ENCODE measurements around the gene CEP95.

DNA sequence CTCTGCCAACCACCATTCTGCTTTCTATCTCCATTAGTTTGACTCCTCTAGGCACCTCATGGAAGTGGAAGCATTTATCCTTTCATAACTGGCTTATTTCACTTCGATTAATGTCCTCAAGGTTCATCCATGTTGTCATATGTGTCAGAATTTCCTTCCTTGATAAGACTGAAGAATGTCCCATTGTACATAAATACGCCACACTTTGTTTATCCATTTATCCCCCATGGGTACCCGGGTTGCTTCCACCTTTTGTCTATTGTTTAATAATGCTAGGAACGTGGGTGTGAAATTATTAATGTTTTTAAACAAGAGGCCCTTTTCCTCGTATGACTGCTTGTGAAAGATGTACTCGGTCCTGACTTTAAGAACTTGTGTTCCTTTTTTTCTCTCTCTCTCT is 45.0 kb upstream of the CEP95 start:
- TF ChIP-seq, protein P1, sequence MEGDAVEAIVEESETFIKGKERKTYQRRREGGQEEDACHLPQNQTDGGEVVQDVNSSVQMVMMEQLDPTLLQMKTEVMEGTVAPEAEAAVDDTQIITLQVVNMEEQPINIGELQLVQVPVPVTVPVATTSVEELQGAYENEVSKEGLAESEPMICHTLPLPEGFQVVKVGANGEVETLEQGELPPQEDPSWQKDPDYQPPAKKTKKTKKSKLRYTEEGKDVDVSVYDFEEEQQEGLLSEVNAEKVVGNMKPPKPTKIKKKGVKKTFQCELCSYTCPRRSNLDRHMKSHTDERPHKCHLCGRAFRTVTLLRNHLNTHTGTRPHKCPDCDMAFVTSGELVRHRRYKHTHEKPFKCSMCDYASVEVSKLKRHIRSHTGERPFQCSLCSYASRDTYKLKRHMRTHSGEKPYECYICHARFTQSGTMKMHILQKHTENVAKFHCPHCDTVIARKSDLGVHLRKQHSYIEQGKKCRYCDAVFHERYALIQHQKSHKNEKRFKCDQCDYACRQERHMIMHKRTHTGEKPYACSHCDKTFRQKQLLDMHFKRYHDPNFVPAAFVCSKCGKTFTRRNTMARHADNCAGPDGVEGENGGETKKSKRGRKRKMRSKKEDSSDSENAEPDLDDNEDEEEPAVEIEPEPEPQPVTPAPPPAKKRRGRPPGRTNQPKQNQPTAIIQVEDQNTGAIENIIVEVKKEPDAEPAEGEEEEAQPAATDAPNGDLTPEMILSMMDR (IDR thresholded peaks at IDR 0.05) = no peak
- TF ChIP-seq POLR2A (IDR thresholded peaks at IDR 0.05) = no peak

All from vagina (tissue), 2 donors.